ENCODE data around the gene FOXO3B.
"Not testable (repeated sequence)": the region's sequence is repeated elsewhere in the genome, so short reads cannot be mapped to it uniquely, and the experiment has no call there.

FOXO3B gene

GRCh38 chr17:18644291-18644690, 37.8 kb downstream of the FOXO3B start, which contains the start of gene TBC1D28:
Gene TBC1D28 (minus strand): TSS chr17:18644391. CDS start chr17:18641352, 3,039 bp downstream.
- not testable (repeated sequence) for DNase-seq

- not testable (repeated sequence) for DNase-seq
These were observed 39.0 kb downstream of the FOXO3B start for GRCh38 chr17:18643124-18643523.

GRCh38 chr17:18638357-18638756, 43.8 kb downstream of the FOXO3B start:
- DNase-seq = not testable (repeated sequence)

DNA sequence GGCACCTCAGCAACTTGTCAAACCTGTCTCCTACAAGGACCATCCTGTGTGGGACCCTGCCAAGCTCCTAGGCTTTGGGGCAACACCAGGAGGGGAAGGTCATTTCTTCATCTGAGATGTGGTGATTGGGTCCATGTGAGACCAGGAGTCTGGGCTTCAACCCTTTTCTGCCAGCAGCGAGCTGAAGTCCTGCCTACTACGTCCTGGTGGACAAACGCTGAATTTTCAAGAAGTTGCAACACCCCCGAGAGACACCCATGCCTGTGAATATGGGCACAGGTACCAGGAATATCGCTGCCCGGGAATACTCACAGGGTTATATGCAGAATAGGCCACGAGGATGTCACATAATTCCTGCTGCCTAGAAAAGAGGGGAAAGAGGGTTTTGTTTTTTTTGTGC, 45.9 kb downstream of the FOXO3B start:
- not testable (repeated sequence) for DNase-seq

DNA sequence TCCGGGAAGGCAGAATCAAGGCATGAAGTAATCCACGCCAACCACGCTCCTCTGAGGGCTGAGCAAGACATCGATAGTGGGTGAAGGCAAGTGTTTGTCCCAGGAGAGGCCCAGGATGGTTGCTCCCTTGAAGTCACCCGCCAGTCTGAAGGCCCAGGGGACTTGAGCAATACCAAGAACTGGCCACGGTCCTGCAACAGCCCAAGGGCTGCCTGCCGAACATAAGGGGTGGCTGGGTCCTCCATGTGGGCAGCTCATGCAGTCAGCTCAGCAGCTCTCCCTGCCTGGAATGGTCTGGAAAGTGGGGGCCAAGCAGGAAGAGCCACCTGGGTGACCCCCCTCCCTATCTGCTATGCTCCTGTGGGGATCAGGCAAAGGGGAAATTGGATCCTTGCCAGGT, 46.3 kb downstream of the FOXO3B start:
- not testable (repeated sequence) for DNase-seq

- DNase-seq = not testable (repeated sequence)
These were observed 47.4 kb downstream of the FOXO3B start for GRCh38 chr17:18634550-18635263.
